ENCODE data around the gene TOR2A. TPM values are rescaled to one million over a fixed set of nuclear protein-coding genes. Genes with fewer than 3 reads are reported as not detected.

Gene TOR2A
- total and polyA plus RNA-seq, 9 of the 15 experiments (the other 6 are each of a cell fraction or from before 2014, with no cell fraction given) = 0.80 to 25.9 (median 11.1) TPM

- TF ChIP-seq ZNF444 (CRISPR knock-in tag; IDR thresholded peaks at IDR 0.05) = no peak
- no peak for TF ChIP-seq PKNOX1 (IDR thresholded peaks at IDR 0.05)
- no peak for TF ChIP-seq HCFC1 (IDR thresholded peaks at IDR 0.05; ENCODE audit: low read depth, low read length)
- TF ChIP-seq MYNN (IDR thresholded peaks at IDR 0.05) = no peak
- no peak for TF ChIP-seq MYNN (CRISPR knock-in tag; IDR thresholded peaks at IDR 0.05)
- no peak for TF ChIP-seq NR2C1 (IDR thresholded peaks at IDR 0.05)
- TF ChIP-seq NR2C1 (tag; IDR thresholded peaks at IDR 0.05) = no peak
- TF ChIP-seq HDGF (IDR thresholded peaks at IDR 0.05) = no peak
Measured at GRCh38 chr9:127776924-127777289, 41.8 kb upstream of the TOR2A start (continued).

- Histone ChIP-seq H3K27ac (ENCODE audit: extremely low read depth, low read depth, low read length) (0 out of 3 replicates have a peak overlapping the region, but pooled peaks have one; percentile 4), H2AFZ (ENCODE audit: low read depth, low read length) (peak overlapping the region; percentile 93), H3K4me1 (replicated peaks in 1 of 2; ENCODE audit: control insufficient read depth in 2 of 2, insufficient read depth in 2 of 2, low read length in 2 of 2) (peaks cover 29 to 44% of the 10 kb centered on the region in 2 experiments), H3K9ac (ENCODE audit: insufficient read depth in 1 of 2, low read depth in 2 of 2, low read length in 2 of 2) (peak overlapping the region; percentile 14 to 86; a peak in 2 of 4 replicates), H3K9me1 (ENCODE audit: control insufficient read depth, insufficient read depth, low read length) (no peaks in the 10 kb centered on the region), H3K27me3 (ENCODE audit: control insufficient read depth in 2 of 2, insufficient read depth in 2 of 2, low read length in 2 of 2) (no peaks in the 10 kb centered on the region), H3K4me3 (no peak overlapping the region), H3K79me2 (ENCODE audit: control insufficient read depth, insufficient read depth, low read length) (no peaks in the 10 kb centered on the region), H4K20me1 (replicated peaks; ENCODE audit: control insufficient read depth, insufficient read depth, low read length) (no peaks in the 10 kb centered on the region), H3K9me3 (replicated peaks; ENCODE audit: control insufficient read depth, insufficient read depth, low read depth, low read length) (no peaks in the 10 kb centered on the region), H3K36me3 (ENCODE audit: control insufficient read depth, insufficient read depth, low read length) (no peaks in the 10 kb centered on the region), H3K4me2 (ENCODE audit: insufficient read depth, low read length) (peak overlapping the region; percentile 54)
- intact Hi-C loops (cut with micrococcal nuclease) (no loop called here), in situ Hi-C loops (cut with MboI) (no loop called here)
- ChIA-PET CTCF (ENCODE audit: low intra/inter-chr PET ratio) (no interaction called here), POLR2A (interaction anchor here (0.6 to 1.0 kb wide), 3 partner anchors 36 to 147 kb away, joined by 3 read pairs; no protein-coding TSS in a partner anchor)
- FAIRE-seq (peak; percentile 77), ATAC-seq (peak; percentile 76), DNase-seq (ENCODE audit: extremely low read depth in 1 of 4, low spot score in 3 of 4) (peak; percentile 73 to 83 (median 78))
- 43% methylated on average over 12 of the region's 15 CpGs for WGBS (ENCODE audit: insufficient coverage, low coverage, missing lambda C conversion rate)
- no TSS peak for BruUV-seq (replicated peaks)
- TF ChIP-seq TEAD4 (IDR thresholded peaks at IDR 0.05; ENCODE audit: low read length) (0 out of 2 replicates have a peak, but pooled peaks have one; percentile 7), TEAD4 (CRISPR knock-in tag; IDR thresholded peaks at IDR 0.05; ENCODE audit: borderline replicate concordance) (no peak), RAD51 (IDR thresholded peaks at IDR 0.05; ENCODE audit: borderline replicate concordance, low read depth) (no peak), ZNF347 (CRISPR knock-in tag; IDR thresholded peaks at IDR 0.05; ENCODE audit: low read depth) (no peak), RBM25 (IDR thresholded peaks at IDR 0.05; ENCODE audit: low read depth, low read length, severe bottlenecking) (peak; percentile 73), ZBTB2 (IDR thresholded peaks at IDR 0.05) (no peak), RBM22 (IDR thresholded peaks at IDR 0.05; ENCODE audit: low read depth, low read length, poor library complexity, severe bottlenecking) (no peak), MCM5 (IDR thresholded peaks at IDR 0.05; ENCODE audit: low read depth) (no peak), TAF1 (IDR thresholded peaks at IDR 0.05; ENCODE audit: control insufficient read depth, extremely low read depth, insufficient read depth, low read length, severe bottlenecking) (peak; percentile 18), ZNF699 (CRISPR knock-in tag; IDR thresholded peaks at IDR 0.05; ENCODE audit: insufficient replicate concordance) (no peak), CHCHD3 (CRISPR knock-in tag; IDR thresholded peaks at IDR 0.05) (no peak), MAFG (tag; conservative IDR thresholded peaks at IDR 0.05) (no peak)
Measured at GRCh38 chr9:127776195-127776923, 41.3 kb upstream of the TOR2A start.
